Neural progenitor cell (in vitro differentiated cells): Measurements from ENCODE around the gene WDR81.

Experiments
- CTCF ChIP-seq: fragments of 200-600 bp; sonication (generic); IDR thresholded peaks from 2 replicates; pipeline ENCODE4 v1.5.1; 2017; ENCODE audit warnings: antibody characterized with exemption, mild to moderate bottlenecking
- EZH2 ChIP-seq: fragments of 200-600 bp; sonication (generic); IDR thresholded peaks from 2 replicates; pipeline ENCODE4 v1.6.1; 2017; ENCODE audit warnings: antibody characterized with exemption, mild to moderate bottlenecking, moderate library complexity
- EZH2phosphoT487 ChIP-seq: fragments of 200-600 bp; sonication (generic); IDR thresholded peaks from 2 replicates; pipeline ENCODE4 v1.6.1; 2017; ENCODE audit warnings: antibody characterized with exemption

- TF ChIP-seq CTCF (no peak), EZH2phosphoT487 (no peak), EZH2 (no peak)
Measured at GRCh38 chr17:1779571-1780131, 55.1 kb downstream of the WDR81 start.
